BE2C (cell line): Measurements from ENCODE around the gene ASPN.

ENCODE experiments used
- DNase-seq: peaks from one replicate; pipeline ENCODE4 v3.0.0-alpha.2; 2020
- H3K27me3 ChIP-seq: fragments of 250-450 bp; sonication (Bioruptor Pico); 2 replicates; pipeline ENCODE4 v1.5.1; 2020; ENCODE audit warnings: mild to moderate bottlenecking
- H3K36me3 ChIP-seq: fragments of 250-450 bp; sonication (Bioruptor Pico); 2 replicates; pipeline ENCODE4 v1.5.1; 2020; ENCODE audit warnings: mild to moderate bottlenecking
- H3K4me1 ChIP-seq: fragments of 250-450 bp; sonication (Bioruptor Pico); 2 replicates; pipeline ENCODE4 v1.5.1; 2020
- H3K4me3 ChIP-seq: 2 replicates; pipeline ENCODE4 v1.5.1; 2011; ENCODE audit warnings: low read depth, low read length
- H3K9me3 ChIP-seq: fragments of 250-450 bp; sonication (Bioruptor Pico); 2 replicates; pipeline ENCODE4 v1.5.1; 2020
- TF ChIP-seq, protein P1 (sequence below): IDR thresholded peaks from 2 replicates; pipeline ENCODE4 v1.5.1; 2012; ENCODE audit warnings: mild to moderate bottlenecking, low read depth, low read length

Gene ASPN

GRCh38 chr9:92493749-92494387 is 11.6 kb upstream of the ASPN start:
- TF ChIP-seq, protein P1, sequence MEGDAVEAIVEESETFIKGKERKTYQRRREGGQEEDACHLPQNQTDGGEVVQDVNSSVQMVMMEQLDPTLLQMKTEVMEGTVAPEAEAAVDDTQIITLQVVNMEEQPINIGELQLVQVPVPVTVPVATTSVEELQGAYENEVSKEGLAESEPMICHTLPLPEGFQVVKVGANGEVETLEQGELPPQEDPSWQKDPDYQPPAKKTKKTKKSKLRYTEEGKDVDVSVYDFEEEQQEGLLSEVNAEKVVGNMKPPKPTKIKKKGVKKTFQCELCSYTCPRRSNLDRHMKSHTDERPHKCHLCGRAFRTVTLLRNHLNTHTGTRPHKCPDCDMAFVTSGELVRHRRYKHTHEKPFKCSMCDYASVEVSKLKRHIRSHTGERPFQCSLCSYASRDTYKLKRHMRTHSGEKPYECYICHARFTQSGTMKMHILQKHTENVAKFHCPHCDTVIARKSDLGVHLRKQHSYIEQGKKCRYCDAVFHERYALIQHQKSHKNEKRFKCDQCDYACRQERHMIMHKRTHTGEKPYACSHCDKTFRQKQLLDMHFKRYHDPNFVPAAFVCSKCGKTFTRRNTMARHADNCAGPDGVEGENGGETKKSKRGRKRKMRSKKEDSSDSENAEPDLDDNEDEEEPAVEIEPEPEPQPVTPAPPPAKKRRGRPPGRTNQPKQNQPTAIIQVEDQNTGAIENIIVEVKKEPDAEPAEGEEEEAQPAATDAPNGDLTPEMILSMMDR, result no peak
- no peak overlapping the region for H3K4me3 ChIP-seq
- peaks cover 24% of the 10 kb centered on the region for H3K4me1 ChIP-seq
- H3K9me3 ChIP-seq, result no peaks in the 10 kb centered on the region
- DNase-seq, result peak; percentile 73
- no peaks in the 10 kb centered on the region for H3K36me3 ChIP-seq
- no peaks in the 10 kb centered on the region for H3K27me3 ChIP-seq

GRCh38 chr9:92492781-92493401 is 10.6 kb upstream of the ASPN start:
- H3K36me3 ChIP-seq, result no peaks in the 10 kb centered on the region
- DNase-seq, result peak; percentile 54
- TF ChIP-seq, protein P1, result no peak
- peaks cover 24% of the 10 kb centered on the region for H3K4me1 ChIP-seq
- no peaks in the 10 kb centered on the region for H3K27me3 ChIP-seq
- no peak overlapping the region for H3K4me3 ChIP-seq
- no peaks in the 10 kb centered on the region for H3K9me3 ChIP-seq

GRCh38 chr9:92488681-92489550 is 6.6 kb upstream of the ASPN start:
- Histone ChIP-seq H3K27me3 (no peaks in the 10 kb centered on the region), H3K9me3 (no peaks in the 10 kb centered on the region), H3K4me3 (no peak overlapping the region), H3K4me1 (peaks cover 27% of the 10 kb centered on the region), H3K36me3 (no peaks in the 10 kb centered on the region)
- TF ChIP-seq, protein P1, result no peak
- DNase-seq, result no peak

DNA sequence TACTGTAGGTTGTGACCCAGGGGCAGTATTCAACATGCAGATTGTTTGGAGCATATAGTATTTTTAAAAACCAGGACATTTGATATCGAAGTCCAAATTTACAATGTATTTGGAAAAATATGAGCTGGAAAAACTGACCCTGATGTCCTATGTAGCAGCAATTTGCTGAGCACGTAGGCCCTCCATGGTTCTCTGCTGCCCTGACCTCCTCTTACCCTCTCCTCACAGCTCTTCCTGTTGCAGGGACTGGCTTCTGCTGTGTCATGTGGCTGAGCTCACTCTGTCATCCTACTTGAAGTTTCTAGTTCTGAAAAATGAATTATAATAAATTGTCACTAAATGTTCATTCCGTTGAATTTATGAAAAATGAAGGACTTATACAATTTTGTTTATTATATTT is 4.1 kb upstream of the ASPN start:
- Histone ChIP-seq H3K4me1 (peaks cover 10% of the 10 kb centered on the region; the same call in 1 of the 2 replicates), H3K4me3 (no peak overlapping the region), H3K9me3 (no peaks in the 10 kb centered on the region), H3K27me3 (no peaks in the 10 kb centered on the region), H3K36me3 (no peaks in the 10 kb centered on the region)
- no peak for DNase-seq
- TF ChIP-seq, protein P1, result no peak

DNA sequence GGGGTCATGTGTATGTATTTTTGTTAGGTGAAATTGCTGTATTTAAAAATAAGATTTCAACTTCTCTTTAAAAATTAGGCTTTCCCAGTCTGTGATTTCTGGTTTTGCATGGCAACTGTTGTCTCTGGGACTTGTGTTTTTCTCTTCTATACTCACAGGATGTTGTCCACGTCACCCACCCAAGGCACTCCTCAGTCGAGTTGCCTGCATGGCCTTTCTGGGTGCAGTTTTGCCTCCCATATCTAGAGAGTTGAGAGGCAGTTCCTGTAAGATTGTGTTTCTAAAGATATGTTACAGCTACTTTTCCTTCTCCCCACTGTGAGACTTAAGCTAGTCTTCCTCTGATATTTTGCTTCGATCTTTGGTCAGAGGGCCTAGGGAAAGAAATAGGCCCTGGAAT is 2.3 kb upstream of the ASPN start:
- Histone ChIP-seq H3K9me3 (no peaks in the 10 kb centered on the region), H3K4me1 (peaks cover 7% of the 10 kb centered on the region; the same call in 1 of the 2 replicates), H3K36me3 (no peaks in the 10 kb centered on the region), H3K27me3 (no peaks in the 10 kb centered on the region), H3K4me3 (no peak overlapping the region)
- DNase-seq, result no peak
- TF ChIP-seq, protein P1, result no peak
